ENCODE data around the gene EPB41L4A. TPM values are rescaled to one million over a fixed set of nuclear protein-coding genes. Genes with fewer than 3 reads are reported as not detected.

Gene EPB41L4A
- total and polyA plus RNA-seq, 8 donors = 4.4 to 77.6 (median 12.1) TPM

DNA sequence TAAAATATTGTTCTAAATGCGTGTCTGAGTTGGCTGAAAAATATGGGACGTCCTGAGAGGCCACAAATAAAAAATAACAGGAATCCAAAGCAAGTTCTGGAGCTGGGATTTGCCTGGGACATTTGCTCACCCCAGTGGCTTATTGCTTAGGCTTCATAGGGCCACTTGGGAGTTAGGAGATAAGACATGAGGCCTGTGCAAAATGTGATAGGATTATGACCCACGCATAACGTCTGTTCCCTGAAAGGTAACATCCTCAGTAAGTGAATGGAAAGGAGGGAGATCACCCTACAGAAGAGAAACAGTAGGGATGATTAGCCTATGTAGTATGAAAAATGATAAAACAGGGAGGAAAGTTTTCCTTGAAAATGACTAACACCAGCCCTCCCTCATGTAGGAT lies 269.4 kb downstream of the EPB41L4A start:
- WGBS, 5 donors = 81 to 85% (median 82%) methylated on average over 4 of the region's 4 CpGs
- Histone ChIP-seq H3K4me3 (no peak overlapping the region), H3K27me3 (no peaks in the 10 kb centered on the region), H3K4me1 (peaks cover 0 to 6% (median 3%) of the 10 kb centered on the region in 4 donors), H3K27ac (no peak overlapping the region), H3K9me3 (no peaks in the 10 kb centered on the region), H3K36me3 (no peaks in the 10 kb centered on the region)
- intact Hi-C loops (cut with DNase I; ENCODE audit: low total_unique reads) = loop anchor here (5.0 to 10.0 kb wide), 2 partner anchors 597 to 985 kb away; no protein-coding TSS in a partner anchor
- TF ChIP-seq POLR2AphosphoS5 (IDR thresholded peaks at IDR 0.05) (no peak), POLR2A (IDR thresholded peaks at IDR 0.05) (no peak), EP300 (IDR thresholded peaks at IDR 0.05) (no peak)
- TF ChIP-seq, protein P1, sequence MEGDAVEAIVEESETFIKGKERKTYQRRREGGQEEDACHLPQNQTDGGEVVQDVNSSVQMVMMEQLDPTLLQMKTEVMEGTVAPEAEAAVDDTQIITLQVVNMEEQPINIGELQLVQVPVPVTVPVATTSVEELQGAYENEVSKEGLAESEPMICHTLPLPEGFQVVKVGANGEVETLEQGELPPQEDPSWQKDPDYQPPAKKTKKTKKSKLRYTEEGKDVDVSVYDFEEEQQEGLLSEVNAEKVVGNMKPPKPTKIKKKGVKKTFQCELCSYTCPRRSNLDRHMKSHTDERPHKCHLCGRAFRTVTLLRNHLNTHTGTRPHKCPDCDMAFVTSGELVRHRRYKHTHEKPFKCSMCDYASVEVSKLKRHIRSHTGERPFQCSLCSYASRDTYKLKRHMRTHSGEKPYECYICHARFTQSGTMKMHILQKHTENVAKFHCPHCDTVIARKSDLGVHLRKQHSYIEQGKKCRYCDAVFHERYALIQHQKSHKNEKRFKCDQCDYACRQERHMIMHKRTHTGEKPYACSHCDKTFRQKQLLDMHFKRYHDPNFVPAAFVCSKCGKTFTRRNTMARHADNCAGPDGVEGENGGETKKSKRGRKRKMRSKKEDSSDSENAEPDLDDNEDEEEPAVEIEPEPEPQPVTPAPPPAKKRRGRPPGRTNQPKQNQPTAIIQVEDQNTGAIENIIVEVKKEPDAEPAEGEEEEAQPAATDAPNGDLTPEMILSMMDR (IDR thresholded peaks at IDR 0.05) = no peak
- DNase-seq = no peak

DNA sequence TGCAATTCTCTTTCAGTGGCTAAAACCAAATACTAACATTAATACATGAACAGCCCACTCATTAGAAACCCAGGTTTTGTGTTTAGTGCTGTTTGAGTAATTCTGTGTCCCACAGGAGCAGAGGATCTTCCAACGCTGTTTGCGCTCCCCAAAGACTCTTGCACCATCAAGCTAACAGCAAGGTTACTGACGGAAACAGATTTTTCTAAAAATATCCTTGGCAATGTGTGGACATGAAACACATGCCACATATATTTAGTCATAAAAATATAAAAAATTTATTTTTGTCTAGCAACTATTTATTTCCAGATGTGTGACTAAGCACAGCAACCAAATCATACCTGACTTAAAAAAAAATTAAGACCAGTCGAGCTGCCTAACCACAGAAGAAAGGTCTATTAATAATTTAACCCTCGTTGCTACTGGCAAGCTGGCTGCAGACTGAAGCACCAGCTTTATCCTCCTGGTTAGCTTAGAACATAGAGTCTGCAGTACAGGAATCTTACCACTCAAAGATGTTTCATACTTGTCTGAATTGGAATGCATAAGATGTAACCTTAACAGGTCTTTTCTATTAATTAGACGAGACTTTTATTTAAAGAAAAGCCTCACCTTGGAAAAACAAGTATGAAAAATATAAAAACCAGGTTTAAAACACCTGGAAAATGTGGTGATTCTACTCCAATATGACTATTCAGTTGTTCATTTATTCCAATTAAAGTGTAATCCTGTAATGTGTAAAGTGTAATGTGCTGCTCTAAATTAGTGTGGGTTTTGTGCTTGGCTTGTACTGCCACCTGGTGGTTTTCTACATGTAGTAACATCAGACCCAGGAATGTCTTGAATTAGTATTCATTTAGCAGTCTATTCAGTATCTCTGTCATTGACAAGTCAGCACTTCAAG lies 272.5 kb downstream of the EPB41L4A start:
- Histone ChIP-seq H3K9me3 (no peaks in the 10 kb centered on the region), H3K4me1 (peaks cover 0 to 6% (median 3%) of the 10 kb centered on the region in 4 donors), H3K36me3 (no peaks in the 10 kb centered on the region), H3K4me3 (no peak overlapping the region), H3K27ac (peak overlapping the region in 1 of 5 donors; percentile 22), H3K27me3 (no peaks in the 10 kb centered on the region)
- peak; percentile 53 to 91 for DNase-seq
- 52 to 67% (median 59%) methylated on average over 6 of the region's 6 CpGs for WGBS, 5 donors
- intact Hi-C loops (cut with DNase I; ENCODE audit: low total_unique reads) = loop anchor here (5.0 to 10.0 kb wide), 2 partner anchors 594 to 982 kb away; no protein-coding TSS in a partner anchor
- TF ChIP-seq EP300 (IDR thresholded peaks at IDR 0.05) (no peak), POLR2AphosphoS5 (IDR thresholded peaks at IDR 0.05) (peak in 1 of 3 donors; percentile 54)
- TF ChIP-seq, protein P1 (IDR thresholded peaks at IDR 0.05) = peak in 5 of 7 experiments; percentile 73 to 92 (median 81)

DNA sequence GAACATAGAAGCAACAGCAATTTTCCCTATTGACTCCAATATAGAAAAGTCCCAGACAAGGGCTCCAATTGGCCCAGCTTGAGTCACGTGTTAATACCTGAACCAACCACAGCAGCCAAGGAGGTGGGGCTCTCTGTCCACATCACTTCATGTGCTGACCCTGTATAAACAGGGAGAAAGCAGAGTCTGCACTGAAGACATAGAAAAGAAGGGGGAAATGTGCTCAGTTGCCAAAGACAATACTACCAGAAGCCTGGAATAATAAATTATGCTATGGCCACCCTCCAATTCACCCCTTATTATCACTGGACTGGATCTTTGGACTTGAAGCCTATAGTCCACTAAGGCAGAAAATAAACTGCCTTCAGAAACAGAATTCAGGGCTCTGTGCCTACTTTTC lies 275.4 kb downstream of the EPB41L4A start:
- WGBS, 5 donors = 79 to 93% (median 80%) methylated on average over 1 of the region's 1 CpG
- H3K36me3 ChIP-seq = no peaks in the 10 kb centered on the region
- no peaks in the 10 kb centered on the region for H3K9me3 ChIP-seq
- intact Hi-C loops (cut with DNase I; ENCODE audit: low total_unique reads) = loop anchor here (10.0 kb wide), 1 partner anchor 979 kb away; no protein-coding TSS in a partner anchor
- no peaks in the 10 kb centered on the region for H3K27me3 ChIP-seq
- no peak overlapping the region for H3K27ac ChIP-seq
- H3K4me1 ChIP-seq = peaks cover 0 to 6% (median 3%) of the 10 kb centered on the region in 4 donors
- TF ChIP-seq POLR2A (IDR thresholded peaks at IDR 0.05) (no peak), EP300 (IDR thresholded peaks at IDR 0.05) (no peak), POLR2AphosphoS5 (IDR thresholded peaks at IDR 0.05) (no peak)
- TF ChIP-seq, protein P1 (IDR thresholded peaks at IDR 0.05) = no peak
- no peak overlapping the region for H3K4me3 ChIP-seq
- peak in 1 of 2 donors; percentile 21 for DNase-seq

DNA sequence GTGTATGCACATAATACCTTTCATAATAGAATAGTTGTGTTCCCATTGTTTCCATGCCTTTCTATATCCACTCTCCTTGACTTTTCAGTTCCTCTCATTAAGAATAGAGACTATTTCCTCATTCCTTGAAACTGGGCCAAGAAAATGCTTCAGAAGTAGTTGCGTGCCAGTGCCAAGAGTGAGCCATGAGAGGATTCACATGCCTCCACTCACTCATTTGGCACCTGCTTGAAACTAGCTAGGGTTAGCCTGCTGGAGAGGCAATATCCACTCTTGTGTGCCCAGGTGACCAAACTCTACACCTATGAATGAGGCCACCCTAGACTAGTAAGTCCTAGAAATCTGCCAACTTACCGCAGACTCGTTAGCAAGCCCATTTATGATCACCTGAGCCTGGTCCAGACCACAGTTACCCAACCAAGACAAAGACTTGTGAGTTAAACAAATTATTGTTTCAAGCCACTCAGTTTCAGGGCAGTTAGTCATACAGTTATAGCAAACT lies 276.3 kb downstream of the EPB41L4A start:
- peaks cover 0 to 6% (median 3%) of the 10 kb centered on the region in 4 donors for H3K4me1 ChIP-seq

More for the DNA sequence above, 276.3 kb downstream of the EPB41L4A start:
- TF ChIP-seq EP300 (IDR thresholded peaks at IDR 0.05) (no peak), POLR2A (IDR thresholded peaks at IDR 0.05) (no peak), POLR2AphosphoS5 (IDR thresholded peaks at IDR 0.05) (no peak)
- TF ChIP-seq, protein P1 (IDR thresholded peaks at IDR 0.05) = no peak
- DNase-seq = peak in 1 of 2 donors; percentile 40
- intact Hi-C loops (cut with DNase I; ENCODE audit: low total_unique reads) = loop anchor here (10.0 kb wide), 1 partner anchor 978 kb away; no protein-coding TSS in a partner anchor
- Histone ChIP-seq H3K4me3 (no peak overlapping the region), H3K36me3 (no peaks in the 10 kb centered on the region), H3K27me3 (no peaks in the 10 kb centered on the region), H3K9me3 (no peaks in the 10 kb centered on the region), H3K27ac (no peak overlapping the region)
- 45 to 70% (median 65%) methylated on average over 3 of the region's 3 CpGs for WGBS, 5 donors

All from stomach (tissue), 9 donors.